ENCODE data around the gene OTUD5. TPM values are rescaled to one million over a fixed set of nuclear protein-coding genes. Genes with fewer than 3 reads are reported as not detected.

OTUD5 gene, protein sequence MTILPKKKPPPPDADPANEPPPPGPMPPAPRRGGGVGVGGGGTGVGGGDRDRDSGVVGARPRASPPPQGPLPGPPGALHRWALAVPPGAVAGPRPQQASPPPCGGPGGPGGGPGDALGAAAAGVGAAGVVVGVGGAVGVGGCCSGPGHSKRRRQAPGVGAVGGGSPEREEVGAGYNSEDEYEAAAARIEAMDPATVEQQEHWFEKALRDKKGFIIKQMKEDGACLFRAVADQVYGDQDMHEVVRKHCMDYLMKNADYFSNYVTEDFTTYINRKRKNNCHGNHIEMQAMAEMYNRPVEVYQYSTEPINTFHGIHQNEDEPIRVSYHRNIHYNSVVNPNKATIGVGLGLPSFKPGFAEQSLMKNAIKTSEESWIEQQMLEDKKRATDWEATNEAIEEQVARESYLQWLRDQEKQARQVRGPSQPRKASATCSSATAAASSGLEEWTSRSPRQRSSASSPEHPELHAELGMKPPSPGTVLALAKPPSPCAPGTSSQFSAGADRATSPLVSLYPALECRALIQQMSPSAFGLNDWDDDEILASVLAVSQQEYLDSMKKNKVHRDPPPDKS
- 50.9 to 52.6 TPM (median 51.1 TPM) in 3 replicates for total RNA-seq (2021)
- percentile 68 among the genes with signal in this experiment for Bru-seq, nascent RNA
- long read RNA-seq, experiment 1, transcript OTUD5-203 (10 exons, 2,682 nt): minor isoform, 10 of 237 reads
- long read RNA-seq, experiment 1, transcript OTUD5-202 (9 exons, 2,692 nt): major isoform, 120 of 237 reads
- long read RNA-seq, experiment 1, transcript OTUD5-201 (9 exons, 2,740 nt): minor isoform, 5 of 237 reads
- long read RNA-seq, experiment 1, partial matches to known transcripts: 12 of 237 reads
- long read RNA-seq, experiment 1, other reads (novel, unspliced or antisense): 89 of 237 reads
- long read RNA-seq, experiment 2, transcript OTUD5-202 (9 exons, 2,692 nt): major isoform, 14 of 60 reads
- long read RNA-seq, experiment 2, partial matches to known transcripts: 13 of 60 reads
- long read RNA-seq, experiment 2, other reads (novel, unspliced or antisense): 31 of 60 reads
- long read RNA-seq, experiment 3, partial matches to known transcripts: 1 of 4 reads
- long read RNA-seq, experiment 3, other reads (novel, unspliced or antisense): 3 of 4 reads

GRCh38 chrX:48957477-48957826 is at the start of gene OTUD5:
Gene OTUD5 (minus strand): TSS chrX:48957607. CDS start chrX:48957570, 37 bp downstream.
- Mint-ChIP-seq H3K4me3 (peak within 1 kb of the TSS; percentile 99), H3K36me3 (peaks cover 11% of the 10 kb centered on the region; the same call in 1 of the 2 replicates), H3K4me1 (peaks cover 11% of the 10 kb centered on the region; the same call in 1 of the 2 replicates), H3K9me3 (no peaks in the 10 kb centered on the region), H3K27me3 (ENCODE audit: low read depth) (no peaks in the 10 kb centered on the region), H3K27ac (peak within 1 kb of the TSS; percentile 100)
- peak; percentile 24 for ATAC-seq
- no peak for TF ChIP-seq ZNF219 (CRISPR knock-in tag; IDR thresholded peaks at IDR 0.05; ENCODE audit: borderline replicate concordance)
- TF ChIP-seq, protein P1, sequence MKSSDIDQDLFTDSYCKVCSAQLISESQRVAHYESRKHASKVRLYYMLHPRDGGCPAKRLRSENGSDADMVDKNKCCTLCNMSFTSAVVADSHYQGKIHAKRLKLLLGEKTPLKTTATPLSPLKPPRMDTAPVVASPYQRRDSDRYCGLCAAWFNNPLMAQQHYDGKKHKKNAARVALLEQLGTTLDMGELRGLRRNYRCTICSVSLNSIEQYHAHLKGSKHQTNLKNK (CRISPR knock-in tag; IDR thresholded peaks at IDR 0.05): no peak
- TF ChIP-seq PRDM15 (CRISPR knock-in tag; IDR thresholded peaks at IDR 0.05): no peak
- TF ChIP-seq CBFB (CRISPR knock-in tag; IDR thresholded peaks at IDR 0.05; ENCODE audit: low read depth): no peak
- POLR2A ChIA-PET: interaction anchor here (1.0 kb wide), 1 partner anchor 14 kb away, joined by 4 read pairs; the partner anchor contains the start of gene KCND1
- CTCF ChIA-PET: interaction anchor here (1.6 to 1.9 kb wide), 2 partner anchors 14 to 38 kb away, joined by 3 to 17 read pairs; partner anchors contain the start of gene KCND1
- DNase-seq (ENCODE audit: low spot score): no peak

DNA sequence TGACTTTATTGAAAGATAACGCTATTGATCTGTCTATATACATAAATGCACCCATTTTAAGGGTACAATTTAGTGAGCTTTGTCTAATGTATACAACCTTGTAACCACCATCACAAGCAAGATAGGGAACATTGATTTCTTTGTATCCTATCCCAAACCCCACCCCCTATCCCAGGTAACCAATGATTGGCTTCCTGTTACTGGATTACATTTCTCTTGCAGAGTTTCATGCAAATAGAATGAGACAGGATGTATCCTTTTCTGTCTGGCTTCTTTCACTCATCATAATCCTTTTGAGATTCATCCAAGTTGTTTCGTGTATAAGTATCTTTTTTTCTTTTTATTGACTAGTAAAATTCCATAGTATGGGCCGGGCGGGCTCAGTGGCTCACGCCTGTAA is 46.3 kb upstream of the OTUD5 start:
- Mint-ChIP-seq H3K4me1 (peaks cover 11% of the 10 kb centered on the region), H3K4me3 (peak overlapping the region; percentile 10; the same call in 1 of the 2 replicates), H3K9me3 (no peaks in the 10 kb centered on the region), H3K36me3 (peaks cover 5% of the 10 kb centered on the region), H3K27ac (peak overlapping the region; percentile 94), H3K27me3 (ENCODE audit: low read depth) (no peaks in the 10 kb centered on the region)
- ChIA-PET CTCF (no interaction called here), POLR2A (interaction anchor here (1.2 to 2.2 kb wide), 2 partner anchors 36 to 39 kb away, joined by 3 to 10 read pairs; partner anchors contain the start of gene TFE3)
- no peak for ATAC-seq
- DNase-seq (ENCODE audit: low spot score): no peak
- TF ChIP-seq ZNF263 (CRISPR knock-in tag; IDR thresholded peaks at IDR 0.05; ENCODE audit: low read depth) (no peak), FOXJ3 (CRISPR knock-in tag; IDR thresholded peaks at IDR 0.05; ENCODE audit: borderline replicate concordance) (no peak), ETV6 (CRISPR knock-in tag; IDR thresholded peaks at IDR 0.05) (no peak), GABPB1 (CRISPR knock-in tag; IDR thresholded peaks at IDR 0.05) (no peak), ATF3 (CRISPR knock-in tag; conservative IDR thresholded peaks at IDR 0.05) (no peak), RORB (CRISPR knock-in tag; IDR thresholded peaks at IDR 0.05) (no peak), TEAD1 (CRISPR knock-in tag; IDR thresholded peaks at IDR 0.05) (no peak), EMX1 (CRISPR knock-in tag; IDR thresholded peaks at IDR 0.05) (no peak), ZNF416 (CRISPR knock-in tag; IDR thresholded peaks at IDR 0.05) (no peak), HMGXB4 (CRISPR knock-in tag; IDR thresholded peaks at IDR 0.05) (no peak), TCF7 (CRISPR knock-in tag; IDR thresholded peaks at IDR 0.05; ENCODE audit: low read depth) (no peak)
- TF ChIP-seq, protein P2, sequence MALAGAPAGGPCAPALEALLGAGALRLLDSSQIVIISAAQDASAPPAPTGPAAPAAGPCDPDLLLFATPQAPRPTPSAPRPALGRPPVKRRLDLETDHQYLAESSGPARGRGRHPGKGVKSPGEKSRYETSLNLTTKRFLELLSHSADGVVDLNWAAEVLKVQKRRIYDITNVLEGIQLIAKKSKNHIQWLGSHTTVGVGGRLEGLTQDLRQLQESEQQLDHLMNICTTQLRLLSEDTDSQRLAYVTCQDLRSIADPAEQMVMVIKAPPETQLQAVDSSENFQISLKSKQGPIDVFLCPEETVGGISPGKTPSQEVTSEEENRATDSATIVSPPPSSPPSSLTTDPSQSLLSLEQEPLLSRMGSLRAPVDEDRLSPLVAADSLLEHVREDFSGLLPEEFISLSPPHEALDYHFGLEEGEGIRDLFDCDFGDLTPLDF (CRISPR knock-in tag; IDR thresholded peaks at IDR 0.05): no peak
- TF ChIP-seq, protein P3, sequence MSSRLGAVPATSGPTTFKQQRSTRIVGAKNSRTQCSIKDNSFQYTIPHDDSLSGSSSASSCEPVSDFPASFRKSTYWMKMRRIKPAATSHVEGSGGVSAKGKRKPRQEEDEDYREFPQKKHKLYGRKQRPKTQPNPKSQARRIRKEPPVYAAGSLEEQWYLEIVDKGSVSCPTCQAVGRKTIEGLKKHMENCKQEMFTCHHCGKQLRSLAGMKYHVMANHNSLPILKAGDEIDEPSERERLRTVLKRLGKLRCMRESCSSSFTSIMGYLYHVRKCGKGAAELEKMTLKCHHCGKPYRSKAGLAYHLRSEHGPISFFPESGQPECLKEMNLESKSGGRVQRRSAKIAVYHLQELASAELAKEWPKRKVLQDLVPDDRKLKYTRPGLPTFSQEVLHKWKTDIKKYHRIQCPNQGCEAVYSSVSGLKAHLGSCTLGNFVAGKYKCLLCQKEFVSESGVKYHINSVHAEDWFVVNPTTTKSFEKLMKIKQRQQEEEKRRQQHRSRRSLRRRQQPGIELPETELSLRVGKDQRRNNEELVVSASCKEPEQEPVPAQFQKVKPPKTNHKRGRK (CRISPR knock-in tag; IDR thresholded peaks at IDR 0.05; ENCODE audit: borderline replicate concordance): no peak
- TF ChIP-seq, protein P4, sequence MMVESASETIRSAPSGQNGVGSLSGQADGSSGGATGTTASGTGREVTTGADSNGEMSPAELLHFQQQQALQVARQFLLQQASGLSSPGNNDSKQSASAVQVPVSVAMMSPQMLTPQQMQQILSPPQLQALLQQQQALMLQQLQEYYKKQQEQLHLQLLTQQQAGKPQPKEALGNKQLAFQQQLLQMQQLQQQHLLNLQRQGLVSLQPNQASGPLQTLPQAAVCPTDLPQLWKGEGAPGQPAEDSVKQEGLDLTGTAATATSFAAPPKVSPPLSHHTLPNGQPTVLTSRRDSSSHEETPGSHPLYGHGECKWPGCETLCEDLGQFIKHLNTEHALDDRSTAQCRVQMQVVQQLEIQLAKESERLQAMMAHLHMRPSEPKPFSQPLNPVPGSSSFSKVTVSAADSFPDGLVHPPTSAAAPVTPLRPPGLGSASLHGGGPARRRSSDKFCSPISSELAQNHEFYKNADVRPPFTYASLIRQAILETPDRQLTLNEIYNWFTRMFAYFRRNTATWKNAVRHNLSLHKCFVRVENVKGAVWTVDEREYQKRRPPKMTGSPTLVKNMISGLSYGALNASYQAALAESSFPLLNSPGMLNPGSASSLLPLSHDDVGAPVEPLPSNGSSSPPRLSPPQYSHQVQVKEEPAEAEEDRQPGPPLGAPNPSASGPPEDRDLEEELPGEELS (CRISPR knock-in tag; IDR thresholded peaks at IDR 0.05): no peak
